ENCODE results near the gene ENO2.
A peak's percentile ranks its signal among the peaks of the same experiment; 100 is the strongest.

The ENO2 gene

DNA sequence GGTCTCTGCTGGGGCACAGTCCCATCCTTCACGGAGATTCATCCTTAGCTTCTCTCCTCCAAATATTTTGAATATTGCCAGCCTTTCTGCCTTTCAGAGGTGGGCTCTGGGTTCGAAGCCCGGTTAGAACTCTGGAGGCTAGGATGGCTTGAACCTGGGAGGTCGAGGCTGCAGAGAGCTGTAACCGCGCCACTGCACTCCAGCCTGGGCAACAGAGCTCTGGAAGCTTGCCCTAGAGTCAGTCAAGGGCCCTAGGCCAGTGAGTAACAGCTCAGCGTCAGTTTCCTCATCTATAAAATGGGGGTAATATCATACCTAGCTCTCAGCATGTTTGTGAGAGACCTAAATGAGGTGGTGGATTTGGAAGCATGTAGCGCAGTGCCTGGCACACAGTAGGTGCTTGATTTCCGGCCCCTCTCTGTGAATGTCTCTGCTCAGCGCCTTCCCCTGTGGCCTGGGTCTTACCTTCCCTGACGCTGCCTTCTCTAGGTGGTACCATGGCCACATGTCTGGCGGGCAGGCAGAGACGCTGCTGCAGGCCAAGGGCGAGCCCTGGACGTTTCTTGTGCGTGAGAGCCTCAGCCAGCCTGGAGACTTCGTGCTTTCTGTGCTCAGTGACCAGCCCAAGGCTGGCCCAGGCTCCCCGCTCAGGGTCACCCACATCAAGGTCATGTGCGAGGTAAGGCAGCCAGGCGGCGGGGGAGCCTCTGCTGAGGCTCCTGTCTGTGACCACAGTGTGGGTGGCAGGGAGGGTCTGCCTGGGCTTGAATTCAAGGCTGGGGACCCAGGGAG is 40.1 kb downstream of the ENO2 start:
- DNase-seq (ENCODE audit: low spot score in 2 of 2) (no peak), ATAC-seq (no peak)
- Mint-ChIP-seq H3K4me1 (peaks cover 81% of the 10 kb centered on the region), H3K9me3 (no peaks in the 10 kb centered on the region), H3K4me3 (peak overlapping the region; percentile 80), H3K36me3 (peaks cover 85% of the 10 kb centered on the region), H3K27ac (peak overlapping the region; percentile 99)

DNA sequence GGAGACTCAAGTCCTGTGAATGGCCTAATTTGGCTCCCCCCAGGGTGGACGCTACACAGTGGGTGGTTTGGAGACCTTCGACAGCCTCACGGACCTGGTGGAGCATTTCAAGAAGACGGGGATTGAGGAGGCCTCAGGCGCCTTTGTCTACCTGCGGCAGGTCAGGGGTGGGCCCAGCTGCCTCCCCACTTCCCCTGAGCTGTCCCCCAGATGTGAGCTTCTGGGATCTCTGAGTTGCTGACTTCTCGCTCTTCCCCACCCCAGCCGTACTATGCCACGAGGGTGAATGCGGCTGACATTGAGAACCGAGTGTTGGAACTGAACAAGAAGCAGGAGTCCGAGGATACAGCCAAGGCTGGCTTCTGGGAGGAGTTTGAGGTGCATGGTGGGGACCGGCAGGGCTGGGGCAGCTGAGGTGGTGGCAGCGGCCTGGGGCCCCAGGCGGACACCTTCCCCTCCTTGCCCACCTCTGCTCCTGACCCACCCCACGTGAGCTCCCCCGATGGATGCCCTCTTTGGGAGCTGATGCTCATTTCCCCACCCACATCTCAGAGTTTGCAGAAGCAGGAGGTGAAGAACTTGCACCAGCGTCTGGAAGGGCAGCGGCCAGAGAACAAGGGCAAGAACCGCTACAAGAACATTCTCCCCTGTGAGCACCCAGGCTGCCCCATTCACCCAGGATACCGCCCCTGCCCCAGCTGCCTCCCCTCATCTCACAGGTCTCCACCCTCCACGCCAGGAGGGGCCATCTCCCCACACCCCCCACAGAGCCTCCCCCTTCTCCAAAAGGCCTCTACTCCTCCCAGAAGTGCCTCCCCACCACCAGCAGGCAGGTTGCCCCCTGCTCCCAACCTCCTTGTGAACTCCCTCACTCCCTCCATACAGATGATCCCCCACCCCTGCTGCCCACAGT is 41.0 kb downstream of the ENO2 start:
- peaks cover 80% of the 10 kb centered on the region for H3K4me1 Mint-ChIP-seq
- H3K4me3 Mint-ChIP-seq: peak overlapping the region; percentile 80
- H3K27ac Mint-ChIP-seq: peak overlapping the region; percentile 99
- no peak for DNase-seq (ENCODE audit: low spot score in 2 of 2)
- no peaks in the 10 kb centered on the region for H3K9me3 Mint-ChIP-seq
- ATAC-seq: no peak
- H3K36me3 Mint-ChIP-seq: peaks cover 89% of the 10 kb centered on the region

DNA sequence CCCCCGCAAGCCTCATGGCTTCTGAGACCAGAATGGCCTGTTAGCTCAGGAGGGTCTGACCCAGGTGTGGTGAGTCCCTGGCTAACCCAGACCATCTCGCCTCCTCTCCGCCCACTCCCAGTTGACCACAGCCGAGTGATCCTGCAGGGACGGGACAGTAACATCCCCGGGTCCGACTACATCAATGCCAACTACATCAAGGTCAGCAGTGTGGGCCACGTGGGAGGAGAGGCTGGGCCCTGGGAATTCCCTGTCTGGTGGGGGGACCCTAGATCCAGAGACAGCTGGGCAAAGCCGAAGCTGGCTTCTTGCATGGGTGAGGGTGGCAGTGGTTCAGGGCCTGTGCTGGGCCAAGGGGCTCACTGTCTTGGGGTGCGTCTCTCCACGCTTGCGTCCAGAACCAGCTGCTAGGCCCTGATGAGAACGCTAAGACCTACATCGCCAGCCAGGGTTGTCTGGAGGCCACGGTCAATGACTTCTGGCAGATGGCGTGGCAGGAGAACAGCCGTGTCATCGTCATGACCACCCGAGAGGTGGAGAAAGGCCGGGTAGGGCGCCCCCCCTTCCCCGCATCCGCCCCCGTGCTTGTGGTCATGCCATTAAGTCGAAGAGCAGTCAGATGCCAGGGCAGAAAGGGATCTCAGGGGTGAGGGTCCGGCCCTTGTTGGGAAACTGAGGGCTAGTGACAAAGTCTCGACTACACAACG is 41.8 kb downstream of the ENO2 start:
- Mint-ChIP-seq H3K9me3 (no peaks in the 10 kb centered on the region), H3K4me3 (peak overlapping the region; percentile 80), H3K4me1 (peaks cover 82% of the 10 kb centered on the region), H3K36me3 (peaks cover 97% of the 10 kb centered on the region), H3K27ac (peak overlapping the region; percentile 99)
- ATAC-seq (no peak), DNase-seq (ENCODE audit: low spot score in 2 of 2) (peak in 1 of 2 donors; percentile 69)

DNA sequence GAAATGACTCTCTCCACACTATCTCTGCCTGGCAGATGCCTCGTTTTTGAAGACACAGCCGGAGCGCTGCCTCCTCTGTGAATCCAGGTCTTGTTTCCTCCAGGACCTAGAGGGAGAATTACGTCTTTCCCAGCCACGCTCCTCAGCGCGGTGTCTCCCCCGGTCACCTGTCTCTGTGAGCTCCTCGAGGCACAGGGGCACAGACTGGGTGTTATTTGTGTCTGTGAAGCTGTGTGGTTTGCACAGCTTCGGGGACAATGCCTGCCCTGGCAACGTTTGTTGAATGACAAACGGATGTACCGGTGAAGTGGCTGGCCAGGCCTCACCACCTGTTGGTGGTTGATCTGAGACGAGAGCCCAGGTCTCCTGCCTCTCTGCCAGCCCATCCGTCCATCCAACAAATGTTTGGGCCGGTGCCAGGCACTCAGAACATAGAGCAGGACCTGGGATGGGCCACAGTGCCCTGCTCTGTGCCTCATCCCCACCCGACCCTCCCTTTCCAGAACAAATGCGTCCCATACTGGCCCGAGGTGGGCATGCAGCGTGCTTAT is 42.8 kb downstream of the ENO2 start:
- H3K36me3 Mint-ChIP-seq: peaks cover 100% of the 10 kb centered on the region
- peak overlapping the region; percentile 80 for H3K4me3 Mint-ChIP-seq
- H3K9me3 Mint-ChIP-seq: no peaks in the 10 kb centered on the region
- peak overlapping the region; percentile 99 for H3K27ac Mint-ChIP-seq
- DNase-seq (ENCODE audit: low spot score in 2 of 2) (no peak), ATAC-seq (no peak)
- H3K4me1 Mint-ChIP-seq: peaks cover 92% of the 10 kb centered on the region

DNA sequence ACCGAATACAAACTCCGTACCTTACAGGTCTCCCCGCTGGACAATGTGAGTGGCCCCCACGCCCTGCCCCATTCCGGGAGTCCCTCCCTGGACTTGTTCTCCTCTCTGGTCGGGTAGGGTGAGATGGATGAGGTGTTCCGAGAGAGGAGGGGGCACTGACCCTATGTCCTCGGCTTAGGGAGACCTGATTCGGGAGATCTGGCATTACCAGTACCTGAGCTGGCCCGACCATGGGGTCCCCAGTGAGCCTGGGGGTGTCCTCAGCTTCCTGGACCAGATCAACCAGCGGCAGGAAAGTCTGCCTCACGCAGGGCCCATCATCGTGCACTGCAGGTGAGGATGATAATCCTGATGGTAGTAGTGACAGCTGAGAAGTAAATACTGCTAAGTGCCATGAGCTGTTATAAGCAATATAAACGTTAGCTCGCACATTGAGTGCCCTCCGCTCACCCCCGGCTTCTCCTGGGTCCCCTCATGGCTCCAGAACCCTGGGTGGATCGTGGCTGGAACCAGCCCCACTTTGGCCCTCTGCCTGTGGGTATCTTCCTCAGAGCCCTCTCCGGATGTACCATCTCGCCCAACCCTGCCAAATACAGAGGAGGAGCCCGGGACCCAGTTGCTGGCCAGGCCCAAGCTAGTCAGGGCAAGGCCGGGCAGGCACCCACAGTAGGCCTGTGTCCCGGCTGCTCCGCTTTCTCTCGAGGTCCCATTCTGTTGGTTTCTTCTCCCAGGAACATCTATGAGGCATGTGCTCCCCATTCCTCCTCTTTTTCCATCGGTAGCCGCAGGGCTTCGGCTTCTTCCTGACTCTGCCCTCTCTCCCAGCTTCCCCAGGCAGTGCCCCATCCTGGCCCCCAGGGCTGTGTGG is 43.6 kb downstream of the ENO2 start:
- no peak for ATAC-seq
- DNase-seq (ENCODE audit: low spot score in 2 of 2): no peak
- Mint-ChIP-seq H3K4me1 (peaks cover 98% of the 10 kb centered on the region), H3K4me3 (peak overlapping the region; percentile 80), H3K9me3 (no peaks in the 10 kb centered on the region), H3K36me3 (peaks cover 100% of the 10 kb centered on the region), H3K27ac (peak overlapping the region; percentile 99)

DNA sequence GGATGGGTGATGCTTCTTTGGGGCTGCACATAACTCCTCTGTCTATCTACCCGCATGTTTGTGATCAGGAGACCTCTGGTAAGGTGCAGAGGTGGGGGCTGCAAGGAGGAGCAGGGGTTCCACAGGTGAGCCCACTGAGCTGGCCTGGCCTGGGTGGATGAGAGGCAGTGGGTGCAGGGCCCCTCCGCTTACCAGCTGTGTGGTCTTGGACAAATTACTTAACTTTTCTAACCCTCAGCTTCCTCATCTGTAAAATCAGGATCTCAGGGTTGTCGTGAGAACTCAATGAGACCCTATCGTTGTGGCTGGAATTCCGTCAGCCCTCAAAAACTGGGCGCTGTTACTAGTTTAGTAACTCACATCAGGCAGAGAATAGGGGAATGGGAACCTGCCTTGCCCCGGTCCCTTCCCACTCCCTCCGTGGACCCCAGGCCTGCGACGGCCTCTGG is 44.3 kb downstream of the ENO2 start:
- H3K36me3 Mint-ChIP-seq: peaks cover 97% of the 10 kb centered on the region
- ATAC-seq (no peak), DNase-seq (ENCODE audit: low spot score in 2 of 2) (no peak)
- peak overlapping the region; percentile 99 for H3K27ac Mint-ChIP-seq
- H3K4me1 Mint-ChIP-seq: peaks cover 93% of the 10 kb centered on the region
- H3K9me3 Mint-ChIP-seq: no peaks in the 10 kb centered on the region
- H3K4me3 Mint-ChIP-seq: peak overlapping the region; percentile 80

DNA sequence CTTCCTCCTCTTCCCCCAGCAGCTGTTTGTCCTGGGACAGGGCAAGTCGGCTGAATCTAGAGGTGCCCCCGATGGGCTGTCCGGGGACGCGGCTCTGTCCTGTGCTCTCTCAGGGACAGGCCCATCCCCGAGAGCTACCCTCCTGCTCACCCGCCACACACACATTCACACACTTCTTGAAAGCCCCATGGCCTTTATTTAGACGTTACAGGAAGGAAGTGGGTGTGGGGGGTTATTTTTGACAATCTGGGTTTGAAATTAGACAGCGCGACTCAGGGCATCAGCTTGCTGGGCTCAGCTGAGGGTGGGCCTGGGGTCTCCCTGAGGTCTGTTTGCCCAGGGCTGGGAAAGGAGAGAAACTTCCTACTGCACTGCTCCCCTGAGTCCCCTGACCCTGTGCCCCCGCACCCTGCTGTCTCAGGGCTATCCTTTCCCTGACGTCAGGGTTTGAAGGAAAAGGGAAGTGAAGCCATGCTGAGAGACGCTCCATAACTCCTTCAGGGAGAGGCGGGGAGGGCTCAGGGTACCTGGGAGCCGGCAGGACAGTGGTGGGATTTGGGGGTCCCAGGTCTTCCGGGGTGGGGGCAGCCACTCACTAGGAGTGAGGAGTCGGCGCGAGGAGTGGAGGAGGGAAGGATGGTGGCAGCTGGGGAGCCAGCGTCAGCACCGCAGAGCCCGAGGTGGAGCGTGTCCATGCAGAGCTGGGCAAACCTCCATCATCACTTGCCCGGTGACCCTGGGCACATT is 44.9 kb downstream of the ENO2 start:
- DNase-seq (ENCODE audit: low spot score in 2 of 2) (peak; percentile 53 to 85), ATAC-seq (peak; percentile 62)
- H3K27ac Mint-ChIP-seq: peak overlapping the region; percentile 99
- peaks cover 87% of the 10 kb centered on the region for H3K4me1 Mint-ChIP-seq
- H3K36me3 Mint-ChIP-seq: peaks cover 91% of the 10 kb centered on the region
- H3K9me3 Mint-ChIP-seq: no peaks in the 10 kb centered on the region
- peak overlapping the region; percentile 80 for H3K4me3 Mint-ChIP-seq

DNA sequence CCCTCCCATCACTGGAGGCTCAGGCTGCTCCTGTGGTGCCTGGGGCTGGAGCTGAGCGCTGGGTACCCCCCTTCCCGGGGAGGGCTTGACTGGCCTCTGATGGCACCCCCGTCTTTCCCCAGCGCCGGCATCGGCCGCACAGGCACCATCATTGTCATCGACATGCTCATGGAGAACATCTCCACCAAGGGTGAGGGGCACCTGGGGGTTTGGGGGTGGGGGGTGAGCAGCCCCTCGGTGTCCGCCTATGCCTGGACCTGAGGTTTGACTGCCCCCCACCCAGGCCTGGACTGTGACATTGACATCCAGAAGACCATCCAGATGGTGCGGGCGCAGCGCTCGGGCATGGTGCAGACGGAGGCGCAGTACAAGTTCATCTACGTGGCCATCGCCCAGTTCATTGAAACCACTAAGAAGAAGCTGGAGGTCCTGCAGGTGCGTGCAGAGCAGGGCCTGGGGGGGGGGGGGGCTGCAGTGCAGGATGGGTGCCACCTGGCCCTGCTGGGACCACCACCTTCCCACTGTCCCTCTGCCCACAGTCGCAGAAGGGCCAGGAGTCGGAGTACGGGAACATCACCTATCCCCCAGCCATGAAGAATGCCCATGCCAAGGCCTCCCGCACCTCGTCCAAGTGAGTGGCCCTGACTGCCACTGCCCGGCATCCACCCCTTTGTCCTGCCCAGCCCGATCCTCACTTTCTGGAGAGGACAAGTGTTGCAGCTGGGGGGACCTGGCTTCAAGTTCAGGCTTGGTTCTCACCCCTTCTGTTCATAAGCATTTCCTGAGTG is 45.6 kb downstream of the ENO2 start:
- ATAC-seq: no peak
- Mint-ChIP-seq H3K9me3 (no peaks in the 10 kb centered on the region), H3K4me3 (peak overlapping the region; percentile 80), H3K36me3 (peaks cover 90% of the 10 kb centered on the region), H3K4me1 (peaks cover 87% of the 10 kb centered on the region), H3K27ac (peak overlapping the region; percentile 99)
- DNase-seq (ENCODE audit: low spot score in 2 of 2): no peak

DNA sequence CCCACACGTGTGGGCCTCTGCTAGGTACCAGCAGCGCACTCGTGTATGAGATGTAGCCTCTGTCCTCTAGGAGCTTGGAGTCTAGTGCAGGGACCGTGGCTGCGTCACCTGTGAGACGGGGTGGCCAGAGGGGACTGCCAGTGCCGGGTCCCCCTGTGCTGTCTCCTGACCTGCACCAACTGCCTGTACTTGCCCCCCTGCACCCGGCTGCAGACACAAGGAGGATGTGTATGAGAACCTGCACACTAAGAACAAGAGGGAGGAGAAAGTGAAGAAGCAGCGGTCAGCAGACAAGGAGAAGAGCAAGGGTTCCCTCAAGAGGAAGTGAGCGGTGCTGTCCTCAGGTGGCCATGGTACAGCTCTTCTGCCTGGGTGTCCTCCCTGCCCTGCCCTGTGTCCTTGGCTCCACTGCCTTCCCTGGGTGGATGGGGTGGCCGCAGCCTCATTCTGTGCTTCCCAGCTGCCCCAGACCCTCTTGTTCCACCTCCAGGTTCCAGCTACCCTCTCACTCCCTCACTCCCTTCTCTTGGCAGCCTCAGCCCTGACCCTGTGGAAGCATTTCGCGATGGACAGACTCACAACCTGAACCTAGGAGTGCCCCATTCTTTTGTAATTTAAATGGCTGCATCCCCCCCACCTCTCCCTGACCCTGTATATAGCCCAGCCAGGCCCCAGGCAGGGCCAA is 46.4 kb downstream of the ENO2 start:
- DNase-seq (ENCODE audit: low spot score in 2 of 2): peak; percentile 39 to 82

DNA sequence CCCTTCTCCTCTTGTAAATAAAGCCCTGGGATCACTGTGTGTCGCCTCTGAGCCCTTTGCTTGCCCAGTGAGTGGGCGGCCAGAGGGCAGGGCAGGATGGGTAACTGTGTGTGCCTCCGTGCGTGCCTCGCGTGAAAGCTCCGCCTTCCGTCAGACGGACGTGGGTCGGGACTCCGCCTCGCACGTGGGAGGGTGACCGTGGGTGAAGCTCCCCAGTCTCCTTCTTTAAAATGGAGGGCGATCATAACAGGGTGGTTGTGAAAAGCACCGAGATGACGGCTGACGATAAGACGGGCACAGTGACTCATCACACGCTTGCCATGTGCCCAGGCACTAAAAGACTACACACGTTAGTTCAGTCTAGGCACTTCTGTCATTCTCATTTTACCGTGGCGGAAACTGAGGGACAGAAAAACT is 46.9 kb downstream of the ENO2 start:
- Mint-ChIP-seq H3K4me1 (peaks cover 81% of the 10 kb centered on the region), H3K4me3 (peak overlapping the region; percentile 80), H3K27ac (peak overlapping the region; percentile 95), H3K36me3 (peaks cover 90% of the 10 kb centered on the region), H3K9me3 (no peaks in the 10 kb centered on the region)
- ATAC-seq (peak; percentile 83), DNase-seq (ENCODE audit: low spot score in 2 of 2) (peak; percentile 83 to 95)

More for the DNA sequence above, 46.4 kb downstream of the ENO2 start:
- H3K9me3 Mint-ChIP-seq: no peaks in the 10 kb centered on the region
- peak overlapping the region; percentile 80 for H3K4me3 Mint-ChIP-seq
- ATAC-seq: peak; percentile 61
- peak overlapping the region; percentile 95 for H3K27ac Mint-ChIP-seq
- peaks cover 90% of the 10 kb centered on the region for H3K36me3 Mint-ChIP-seq
- peaks cover 86% of the 10 kb centered on the region for H3K4me1 Mint-ChIP-seq

DNA sequence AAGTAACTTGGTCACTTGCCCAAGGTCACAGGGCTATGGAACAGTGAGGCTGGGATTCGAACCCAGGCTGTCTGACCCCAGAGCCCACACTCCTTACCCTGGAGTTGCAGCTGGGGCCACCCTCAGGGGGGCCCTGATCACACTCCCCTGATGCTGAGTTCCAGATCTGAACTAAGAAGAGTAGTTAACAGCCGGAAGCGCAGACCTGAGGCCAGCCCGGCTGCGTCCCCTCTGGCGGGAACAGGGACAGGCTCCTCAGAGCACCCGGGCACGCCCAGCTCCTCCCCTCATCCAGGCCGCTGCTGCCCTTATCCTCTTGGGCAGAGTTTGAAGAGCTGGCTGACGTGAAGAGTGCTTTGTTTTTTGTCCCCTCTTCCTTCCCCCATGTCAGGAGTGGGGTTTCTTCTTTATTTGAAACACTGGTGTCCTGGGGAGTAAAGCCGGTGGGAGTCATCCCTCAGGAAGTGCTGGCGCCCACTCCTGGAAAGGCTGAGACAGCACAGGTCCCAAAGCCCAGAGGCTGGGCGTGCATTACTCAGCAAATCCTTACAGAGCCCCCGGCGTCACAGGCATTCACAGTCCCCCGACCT is 47.4 kb downstream of the ENO2 start:
- no peak for DNase-seq (ENCODE audit: low spot score in 2 of 2)

More for the DNA sequence above, 47.4 kb downstream of the ENO2 start:
- H3K9me3 Mint-ChIP-seq: no peaks in the 10 kb centered on the region
- peaks cover 76% of the 10 kb centered on the region for H3K4me1 Mint-ChIP-seq
- peak overlapping the region; percentile 95 for H3K27ac Mint-ChIP-seq
- H3K36me3 Mint-ChIP-seq: peaks cover 90% of the 10 kb centered on the region
- peak; percentile 55 for ATAC-seq
- H3K4me3 Mint-ChIP-seq: peak overlapping the region; percentile 80

Data from stimulated activated effector memory CD8-positive, alpha-beta T cell treated with anti-CD3 and anti-CD28 coated beads, Interleukin-12 subunit alpha, Interleukin-12 subunit beta, amount 100 ng/mL, for 72 hours (primary cell).